ENCODE measurements around the gene GK. TPM values are rescaled to one million over a fixed set of nuclear protein-coding genes. Genes with fewer than 3 reads are reported as not detected.

Gene GK
- total RNA-seq = 5.5 and 11.1 TPM in 2 replicates

DNA sequence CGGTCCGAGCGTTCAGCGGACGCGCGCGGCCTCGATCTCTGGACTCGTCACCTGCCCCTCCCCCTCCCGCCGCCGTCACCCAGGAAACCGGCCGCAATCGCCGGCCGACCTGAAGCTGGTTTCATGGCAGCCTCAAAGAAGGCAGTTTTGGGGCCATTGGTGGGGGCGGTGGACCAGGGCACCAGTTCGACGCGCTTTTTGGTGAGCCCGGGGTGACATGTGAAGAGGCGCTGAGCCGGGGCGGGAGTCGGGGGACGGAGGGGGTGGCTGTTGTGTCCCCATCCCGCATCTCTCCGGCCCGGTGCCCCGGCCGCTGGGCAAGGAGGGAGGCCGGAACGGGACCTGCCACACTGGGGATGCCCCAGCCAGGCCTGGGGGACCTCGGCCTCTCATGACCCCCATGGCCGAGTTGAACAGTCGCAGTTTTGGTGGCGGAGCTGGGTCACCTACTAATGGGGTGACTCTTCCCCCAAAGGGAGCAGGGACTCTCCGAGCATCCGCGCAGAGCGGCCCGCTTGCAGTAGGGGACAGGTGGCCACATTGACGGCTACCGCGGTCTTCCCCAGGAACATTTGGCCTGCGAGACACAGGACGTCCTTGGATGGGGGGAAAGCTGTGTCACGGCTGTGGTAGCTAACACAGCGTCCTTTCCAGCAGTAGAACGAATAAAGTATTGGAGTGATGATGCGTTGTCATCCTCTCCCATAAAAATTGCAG, at the start of gene GK:
GK (plus strand) TSS at position 9 of the 717 bp plus-strand sequence; CDS start at position 124, 115 bp downstream.

Other genes starting within 250 kb of the GK start
- gene TASL, start 75.7 kb upstream of the GK start, total RNA-seq = not detected in 2 replicates
- 5.0 and 7.2 TPM in 2 replicates for gene TAB3, start 235.8 kb downstream of the GK start, total RNA-seq